ENCODE measurements around the gene PNMT.

The PNMT gene

GRCh38 chr17:39628655-39629493 lies 39.4 kb upstream of the PNMT start:
- no peak overlapping the region for H3K4me3 Mint-ChIP-seq
- H3K27me3 Mint-ChIP-seq: peaks cover 67% of the 10 kb centered on the region
- H3K27ac Mint-ChIP-seq: no peak overlapping the region
- peaks cover 16% of the 10 kb centered on the region for H3K4me1 Mint-ChIP-seq
- H3K9me3 Mint-ChIP-seq: no peaks in the 10 kb centered on the region
- ATAC-seq: no peak
- no peaks in the 10 kb centered on the region for H3K36me3 Mint-ChIP-seq

GRCh38 chr17:39629494-39629880 lies 38.8 kb upstream of the PNMT start:
- H3K9me3 Mint-ChIP-seq: no peaks in the 10 kb centered on the region
- H3K27ac Mint-ChIP-seq: no peak overlapping the region
- no peak overlapping the region for H3K4me3 Mint-ChIP-seq
- H3K27me3 Mint-ChIP-seq: peaks cover 66% of the 10 kb centered on the region
- H3K36me3 Mint-ChIP-seq: no peaks in the 10 kb centered on the region
- no peak for ATAC-seq
- peaks cover 22% of the 10 kb centered on the region for H3K4me1 Mint-ChIP-seq

DNA sequence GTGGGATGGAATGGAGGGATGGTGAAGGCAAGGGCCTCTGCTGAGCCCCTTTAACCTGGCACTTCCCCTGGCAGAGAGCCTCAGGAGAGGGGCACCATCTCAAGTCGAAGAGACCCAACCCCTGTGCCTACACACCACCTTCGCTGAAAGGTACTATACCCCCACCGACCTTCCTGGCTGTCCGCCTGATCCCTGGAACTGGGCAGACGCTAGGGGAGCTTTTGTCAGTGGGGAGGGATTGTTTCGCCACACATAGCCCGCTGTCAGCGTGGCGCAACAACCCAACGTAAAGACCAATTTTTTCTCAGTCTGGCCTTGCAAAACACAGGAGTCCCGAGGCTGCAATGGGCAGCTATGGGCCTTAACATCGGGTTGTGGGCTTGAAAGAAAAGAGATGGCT lies 38.4 kb upstream of the PNMT start:
- no peaks in the 10 kb centered on the region for H3K36me3 Mint-ChIP-seq

DNA sequence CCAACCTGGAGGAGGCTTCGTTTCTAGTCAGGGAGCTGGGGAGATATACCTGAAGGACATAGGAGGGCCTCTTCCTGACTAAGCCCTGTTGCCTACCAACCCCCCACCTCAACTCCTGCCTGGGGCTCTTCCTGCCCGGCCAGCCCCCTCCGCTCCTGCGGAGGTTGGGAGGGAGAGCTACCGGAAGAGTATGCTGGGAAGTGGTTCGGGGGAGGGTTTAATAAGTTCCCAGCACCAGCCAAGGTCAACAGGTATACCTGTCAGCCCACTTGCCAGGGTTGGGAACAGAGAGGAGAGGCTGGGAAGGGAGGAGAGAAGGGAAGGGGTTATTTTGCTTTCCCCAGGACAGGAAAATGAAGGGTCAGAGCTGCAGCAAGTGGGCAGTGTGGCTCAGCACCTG lies 36.9 kb upstream of the PNMT start:
- no peak overlapping the region for H3K4me3 Mint-ChIP-seq
- H3K36me3 Mint-ChIP-seq: no peaks in the 10 kb centered on the region
- H3K4me1 Mint-ChIP-seq: peaks cover 22% of the 10 kb centered on the region
- H3K27me3 Mint-ChIP-seq: peaks cover 47% of the 10 kb centered on the region
- H3K9me3 Mint-ChIP-seq: no peaks in the 10 kb centered on the region
- no peak for ATAC-seq
- H3K27ac Mint-ChIP-seq: no peak overlapping the region

More for the DNA sequence above, 38.4 kb upstream of the PNMT start:
- peaks cover 62% of the 10 kb centered on the region for H3K27me3 Mint-ChIP-seq
- no peaks in the 10 kb centered on the region for H3K9me3 Mint-ChIP-seq
- ATAC-seq: no peak
- peaks cover 23% of the 10 kb centered on the region for H3K4me1 Mint-ChIP-seq
- no peak overlapping the region for H3K27ac Mint-ChIP-seq
- no peak overlapping the region for H3K4me3 Mint-ChIP-seq

DNA sequence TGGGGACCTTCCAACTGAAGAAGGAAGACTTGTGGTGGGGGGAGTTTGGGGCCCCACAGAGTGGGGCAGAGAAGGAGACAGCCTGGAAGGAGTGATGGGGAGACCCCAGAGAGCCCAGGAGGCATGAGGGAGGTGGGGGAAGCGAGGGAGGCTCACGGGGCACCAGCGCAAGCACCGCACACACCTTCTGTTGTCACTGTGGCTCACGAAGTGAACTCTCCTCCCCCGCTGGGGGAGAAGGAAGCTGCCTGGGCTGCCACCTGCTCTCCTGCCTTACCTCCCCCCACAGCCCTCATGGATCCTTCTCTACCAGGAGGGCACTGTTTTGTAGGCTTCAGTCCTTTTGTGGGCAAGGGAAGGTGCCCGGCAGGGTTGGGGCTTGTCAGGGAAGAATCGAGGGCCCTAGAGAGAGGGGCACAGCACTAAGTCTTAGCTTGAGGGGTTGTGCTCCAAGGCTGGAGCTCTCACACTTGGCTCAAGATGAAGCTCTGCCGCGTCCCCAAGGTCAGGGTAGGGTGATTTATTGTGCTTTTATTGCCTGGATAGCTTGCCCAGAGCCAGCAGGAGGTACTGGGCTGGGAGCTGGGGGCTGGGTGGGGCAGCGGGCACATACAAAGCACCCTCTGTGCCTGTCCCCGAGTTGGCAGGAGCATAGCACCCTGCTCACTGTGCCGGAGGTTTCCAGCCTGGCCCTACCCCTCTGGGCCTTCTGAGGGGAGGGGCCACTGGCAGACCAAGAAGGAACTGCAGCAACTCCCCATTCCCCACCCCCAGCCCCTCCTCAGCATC lies 35.9 kb upstream of the PNMT start:
- Mint-ChIP-seq H3K36me3 (no peaks in the 10 kb centered on the region), H3K27me3 (peaks cover 38% of the 10 kb centered on the region), H3K4me3 (no peak overlapping the region), H3K4me1 (peaks cover 21% of the 10 kb centered on the region), H3K9me3 (no peaks in the 10 kb centered on the region), H3K27ac (no peak overlapping the region)
- no peak for ATAC-seq

DNA sequence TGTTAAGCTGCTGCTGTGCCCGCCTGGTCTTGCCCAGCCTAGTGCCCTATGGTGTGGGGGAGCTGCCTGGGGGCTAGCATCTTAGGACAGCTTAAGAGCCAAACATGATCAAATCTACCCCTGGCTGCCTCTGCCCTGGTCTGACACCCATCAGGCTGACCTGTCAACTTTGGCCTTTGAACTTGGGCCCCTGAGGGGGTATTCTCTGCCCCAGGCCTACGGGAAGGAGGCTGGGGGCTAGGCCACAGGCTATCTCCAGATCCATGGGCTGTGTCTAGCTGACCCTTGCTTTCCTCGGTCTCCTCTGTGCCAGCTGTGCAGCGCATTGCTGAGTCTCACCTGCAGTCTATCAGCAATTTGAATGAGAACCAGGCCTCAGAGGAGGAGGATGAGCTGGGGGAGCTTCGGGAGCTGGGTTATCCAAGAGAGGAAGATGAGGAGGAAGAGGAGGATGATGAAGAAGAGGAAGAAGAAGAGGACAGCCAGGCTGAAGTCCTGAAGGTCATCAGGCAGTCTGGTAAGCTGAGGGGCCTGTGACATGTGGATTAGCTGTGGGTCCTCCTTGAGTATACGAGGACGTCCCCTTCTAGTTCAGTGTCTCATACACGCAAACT lies 34.6 kb upstream of the PNMT start:
- Mint-ChIP-seq H3K4me3 (no peak overlapping the region), H3K36me3 (no peaks in the 10 kb centered on the region), H3K9me3 (no peaks in the 10 kb centered on the region), H3K27ac (no peak overlapping the region), H3K4me1 (peaks cover 34% of the 10 kb centered on the region), H3K27me3 (peaks cover 26% of the 10 kb centered on the region)
- ATAC-seq: no peak

GRCh38 chr17:39634384-39634871 lies 33.8 kb upstream of the PNMT start:
- H3K36me3 Mint-ChIP-seq: no peaks in the 10 kb centered on the region
- no peak for ATAC-seq
- H3K4me1 Mint-ChIP-seq: peaks cover 42% of the 10 kb centered on the region
- no peak overlapping the region for H3K4me3 Mint-ChIP-seq
- H3K27ac Mint-ChIP-seq: no peak overlapping the region
- no peaks in the 10 kb centered on the region for H3K9me3 Mint-ChIP-seq
- H3K27me3 Mint-ChIP-seq: peaks cover 21% of the 10 kb centered on the region

DNA sequence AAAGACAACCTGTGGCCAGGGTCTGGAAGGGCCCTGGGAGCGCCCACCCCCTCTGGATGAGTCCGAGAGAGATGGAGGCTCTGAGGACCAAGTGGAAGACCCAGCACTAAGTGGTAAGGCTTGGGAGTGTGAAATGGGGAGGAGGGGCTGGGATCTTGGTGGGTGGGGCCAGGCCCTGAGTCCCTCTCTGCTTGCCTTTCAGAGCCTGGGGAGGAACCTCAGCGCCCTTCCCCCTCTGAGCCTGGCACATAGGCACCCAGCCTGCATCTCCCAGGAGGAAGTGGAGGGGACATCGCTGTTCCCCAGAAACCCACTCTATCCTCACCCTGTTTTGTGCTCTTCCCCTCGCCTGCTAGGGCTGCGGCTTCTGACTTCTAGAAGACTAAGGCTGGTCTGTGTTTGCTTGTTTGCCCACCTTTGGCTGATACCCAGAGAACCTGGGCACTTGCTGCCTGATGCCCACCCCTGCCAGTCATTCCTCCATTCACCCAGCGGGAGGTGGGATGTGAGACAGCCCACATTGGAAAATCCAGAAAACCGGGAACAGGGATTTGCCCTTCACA lies 32.6 kb upstream of the PNMT start:
- Mint-ChIP-seq H3K4me3 (peak overlapping the region; percentile 19), H3K27me3 (peaks cover 17% of the 10 kb centered on the region), H3K36me3 (no peaks in the 10 kb centered on the region), H3K9me3 (no peaks in the 10 kb centered on the region), H3K27ac (peak overlapping the region; percentile 56), H3K4me1 (peaks cover 54% of the 10 kb centered on the region)
- ATAC-seq: no peak

GRCh38 chr17:39636587-39636926 lies 31.7 kb upstream of the PNMT start:
- H3K27me3 Mint-ChIP-seq: peaks cover 8% of the 10 kb centered on the region
- H3K9me3 Mint-ChIP-seq: no peaks in the 10 kb centered on the region
- peak overlapping the region; percentile 56 for H3K27ac Mint-ChIP-seq
- H3K4me3 Mint-ChIP-seq: peak overlapping the region; percentile 87
- no peak for ATAC-seq
- H3K4me1 Mint-ChIP-seq: peaks cover 63% of the 10 kb centered on the region
- H3K36me3 Mint-ChIP-seq: no peaks in the 10 kb centered on the region

GRCh38 chr17:39636927-39637736 lies 31.1 kb upstream of the PNMT start, which contains the start of gene STARD3:
TSS of gene STARD3 (plus strand) at chr17:39637144. CDS start at chr17:39653532, 16,388 bp downstream.
- Mint-ChIP-seq H3K9me3 (no peaks in the 10 kb centered on the region), H3K27me3 (peaks cover 2% of the 10 kb centered on the region), H3K4me1 (peaks cover 69% of the 10 kb centered on the region), H3K4me3 (peak within 1 kb of the TSS; percentile 87), H3K27ac (peak within 1 kb of the TSS; percentile 56), H3K36me3 (no peaks in the 10 kb centered on the region)
- peak; percentile 95 for ATAC-seq

DNA sequence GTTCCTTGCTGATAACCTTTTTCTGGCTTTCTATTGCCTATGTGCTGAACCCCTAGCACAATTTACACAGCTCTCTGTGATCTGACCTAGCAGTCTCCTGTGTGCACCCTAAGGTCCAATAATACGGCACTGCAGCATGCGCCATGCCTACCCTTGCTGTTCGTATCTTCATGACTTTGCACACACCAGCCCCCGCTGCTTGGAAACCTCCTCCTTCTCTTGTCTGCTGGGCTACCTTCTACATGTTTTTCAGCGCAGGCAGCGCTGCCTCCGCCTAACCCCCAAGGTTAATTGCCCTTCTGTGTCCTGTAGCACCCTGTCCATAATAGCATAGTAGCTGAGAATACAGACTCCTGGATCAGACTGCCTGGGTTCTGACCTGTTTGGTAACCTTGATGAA lies 29.9 kb upstream of the PNMT start:
- Mint-ChIP-seq H3K4me1 (peaks cover 81% of the 10 kb centered on the region), H3K27me3 (no peaks in the 10 kb centered on the region), H3K9me3 (no peaks in the 10 kb centered on the region), H3K27ac (peak overlapping the region; percentile 56), H3K4me3 (peak overlapping the region; percentile 87), H3K36me3 (no peaks in the 10 kb centered on the region)
- ATAC-seq: no peak

- H3K27me3 Mint-ChIP-seq: no peaks in the 10 kb centered on the region
- no peak for ATAC-seq
- no peak overlapping the region for H3K27ac Mint-ChIP-seq
- H3K4me3 Mint-ChIP-seq: no peak overlapping the region
- H3K4me1 Mint-ChIP-seq: peaks cover 82% of the 10 kb centered on the region
- H3K9me3 Mint-ChIP-seq: no peaks in the 10 kb centered on the region
- H3K36me3 Mint-ChIP-seq: no peaks in the 10 kb centered on the region
Observed at GRCh38 chr17:39639043-39639442, 29.2 kb upstream of the PNMT start.

- Mint-ChIP-seq H3K27me3 (no peaks in the 10 kb centered on the region), H3K9me3 (no peaks in the 10 kb centered on the region), H3K36me3 (no peaks in the 10 kb centered on the region), H3K4me3 (no peak overlapping the region), H3K27ac (no peak overlapping the region), H3K4me1 (peaks cover 85% of the 10 kb centered on the region)
- no peak for ATAC-seq
Observed at GRCh38 chr17:39639566-39640458, 28.4 kb upstream of the PNMT start.

DNA sequence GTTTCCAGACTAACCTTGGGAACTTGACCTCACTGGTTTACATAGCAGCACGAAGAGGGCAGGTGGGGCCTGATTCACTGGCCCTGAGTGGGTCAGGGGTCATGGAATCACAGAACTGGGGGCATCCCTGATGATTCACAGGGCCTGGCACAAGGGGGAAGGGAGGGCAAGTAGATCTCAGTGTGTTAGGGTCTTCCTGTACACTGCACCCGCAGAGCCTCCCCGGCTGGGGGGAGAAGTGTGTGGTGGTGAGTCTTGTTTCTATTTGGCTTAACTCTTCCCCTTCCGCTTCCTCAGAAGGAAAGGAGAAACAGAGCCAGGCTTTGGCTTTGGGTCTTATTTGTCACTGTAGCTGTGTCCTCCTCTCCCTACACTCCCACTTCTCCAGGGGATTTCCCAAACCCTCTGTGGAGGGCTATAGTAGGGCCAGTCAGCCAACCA lies 27.6 kb upstream of the PNMT start:
- Mint-ChIP-seq H3K27me3 (no peaks in the 10 kb centered on the region), H3K36me3 (no peaks in the 10 kb centered on the region), H3K4me1 (peaks cover 88% of the 10 kb centered on the region), H3K27ac (no peak overlapping the region), H3K4me3 (no peak overlapping the region), H3K9me3 (no peaks in the 10 kb centered on the region)
- ATAC-seq: no peak

Measured in stimulated activated memory B cell treated with anti-CD40 and anti-IgM and Interleukin-4, amounts not matched to agents 10 μg/mL and 1 μg/mL and 100 μg/mL, for 72 hours (primary cell).